HEK293 (cell line): ENCODE results near the gene SCLT1.

Source experiments
- CTCF ChIA-PET: fragments of 350-600 bp; formaldehyde crosslinking; extraction: SDS; loops from one replicate; lab custom pipeline; 2021; ENCODE audit warnings: antibody characterized with exemption; lab: Yijun Ruan, JAX
- POLR2A ChIA-PET: fragments of 300-600 bp; formaldehyde crosslinking; extraction: SDS; loops from one replicate; lab custom pipeline; 2020; ENCODE audit warnings: antibody characterized with exemption, inconsistent platforms; lab: Yijun Ruan, JAX
- H3K27ac ChIP-seq: fragments of 200-500 bp; sonication (Bioruptor generic); 2 replicates; pipeline ENCODE4 v1.5.1; 2014; ENCODE audit warnings: low read depth, low read length, control low read depth, inconsistent platforms; ENCODE audit errors: extremely low read depth
- H3K36me3 ChIP-seq, 2 experiments: fragments of 200-500 bp in 1 of 2; sonication (Bioruptor generic) in 1 of 2; 1 replicate in 1 of 2; 2 replicates in 1 of 2; pipeline ENCODE4 v1.5.1; 2014 to 2017; ENCODE audit warnings: inconsistent platforms in 2 of 2, low read length in 2 of 2; ENCODE audit not compliant: control insufficient read depth in 2 of 2, insufficient read depth in 1 of 2
- H3K4me1 ChIP-seq: fragments of 200-500 bp; sonication (Bioruptor generic); 2 replicates; pipeline ENCODE4 v1.5.1; 2014; ENCODE audit warnings: mild to moderate bottlenecking, low read length, inconsistent platforms; ENCODE audit not compliant: control insufficient read depth, insufficient read depth
- H3K4me3 ChIP-seq: 2 replicates; pipeline ENCODE4 v1.5.1; 2011; ENCODE audit warnings: low read depth, mild to moderate bottlenecking, control low read depth, low read length, moderate library complexity
- H3K9me3 ChIP-seq: fragments of 200-500 bp; sonication (Bioruptor generic); 2 replicates; pipeline ENCODE4 v1.5.1; 2014; ENCODE audit warnings: low read depth, low read length, inconsistent platforms; ENCODE audit not compliant: control insufficient read depth, insufficient read depth
- KLF16 ChIP-seq: fragments of 450-650 bp; formaldehyde crosslinking; IDR thresholded peaks from 2 replicates; pipeline ENCODE4 v1.5.1; 2017; ENCODE audit warnings: missing biosample characterization, missing genetic modification characterization
- SP2 ChIP-seq: fragments of 450-650 bp; formaldehyde crosslinking; IDR thresholded peaks from 2 replicates; pipeline ENCODE4 v1.5.1; 2016; ENCODE audit warnings: missing biosample characterization, missing genetic modification characterization
- ZBTB17 ChIP-seq: fragments of 450-650 bp; formaldehyde crosslinking; IDR thresholded peaks from 2 replicates; pipeline ENCODE4 v1.5.1; 2016; ENCODE audit warnings: missing biosample characterization, missing genetic modification characterization
- ZNF184 ChIP-seq: fragments of 450-650 bp; IDR thresholded peaks from 2 replicates; pipeline ENCODE4 v1.5.1; 2018; ENCODE audit warnings: missing biosample characterization, mild to moderate bottlenecking, missing genetic modification characterization
- ZNF202 ChIP-seq: fragments of 450-650 bp; formaldehyde crosslinking; IDR thresholded peaks from 2 replicates; pipeline ENCODE4 v1.5.1; 2016; ENCODE audit warnings: missing biosample characterization, missing genetic modification characterization, borderline replicate concordance
- ZNF24 ChIP-seq: fragments of 450-650 bp; formaldehyde crosslinking; IDR thresholded peaks from 2 replicates; pipeline ENCODE4 v1.5.1; 2016; ENCODE audit warnings: missing biosample characterization, missing genetic modification characterization
- ZNF274 ChIP-seq, 2 experiments: fragments of 200-500 bp in 1 of 2; fragments of 450-650 bp in 1 of 2; sonication (Bioruptor generic) in 1 of 2; formaldehyde crosslinking in 1 of 2; IDR thresholded peaks; 2 replicates each; pipeline versions ENCODE4 v1.5.1 to v1.6.1; 2014 to 2016; ENCODE audit warnings: borderline replicate concordance in 1 of 2, inconsistent platforms in 1 of 2, low read length in 1 of 2, missing biosample characterization in 1 of 2, missing genetic modification characterization in 1 of 2
- ZNF37A ChIP-seq: fragments of 450-650 bp; IDR thresholded peaks from 2 replicates; pipeline ENCODE4 v1.5.1; 2018; ENCODE audit warnings: missing biosample characterization, missing genetic modification characterization
- ZNF529 ChIP-seq: fragments of 450-650 bp; formaldehyde crosslinking; IDR thresholded peaks from 2 replicates; pipeline ENCODE4 v1.5.1; 2017; ENCODE audit warnings: missing genetic modification characterization, missing biosample characterization; ENCODE audit not compliant: insufficient replicate concordance
- ZNF610 ChIP-seq: fragments of 450-650 bp; formaldehyde crosslinking; IDR thresholded peaks from 2 replicates; pipeline ENCODE4 v1.5.1; 2016; ENCODE audit warnings: missing biosample characterization, missing genetic modification characterization, borderline replicate concordance
- ZNF626 ChIP-seq: fragments of 450-650 bp; sonication (Bioruptor Pico); formaldehyde crosslinking; IDR thresholded peaks from 2 replicates; pipeline ENCODE4 v1.5.1; 2018; ENCODE audit warnings: missing biosample characterization, missing genetic modification characterization, inconsistent platforms
- ZNF664 ChIP-seq: fragments of 450-650 bp; formaldehyde crosslinking; IDR thresholded peaks from 2 replicates; pipeline ENCODE4 v1.5.1; 2016; ENCODE audit warnings: missing biosample characterization, missing genetic modification characterization
- ZNF707 ChIP-seq: fragments of 450-650 bp; formaldehyde crosslinking; IDR thresholded peaks from 2 replicates; pipeline ENCODE4 v1.5.1; 2016; ENCODE audit warnings: missing biosample characterization, missing genetic modification characterization
- TF ChIP-seq, protein P1 (sequence below): fragments of 450-650 bp; formaldehyde crosslinking; IDR thresholded peaks from 2 replicates; pipeline ENCODE4 v1.5.1; 2016; ENCODE audit warnings: missing biosample characterization, missing genetic modification characterization
- TF ChIP-seq, protein P2 (sequence below): fragments of 450-650 bp; formaldehyde crosslinking; IDR thresholded peaks from 2 replicates; pipeline ENCODE4 v1.5.1; 2016; ENCODE audit warnings: missing biosample characterization, missing genetic modification characterization, borderline replicate concordance
- TF ChIP-seq, protein P3 (sequence below): fragments of 450-650 bp; formaldehyde crosslinking; IDR thresholded peaks from 2 replicates; pipeline ENCODE4 v1.5.1; 2017; ENCODE audit warnings: missing biosample characterization, missing genetic modification characterization
- TF ChIP-seq, protein P4 (sequence below): fragments of 450-650 bp; formaldehyde crosslinking; IDR thresholded peaks from 2 replicates; pipeline ENCODE4 v1.5.1; 2016; ENCODE audit warnings: missing biosample characterization, missing genetic modification characterization, borderline replicate concordance

Gene SCLT1

DNA sequence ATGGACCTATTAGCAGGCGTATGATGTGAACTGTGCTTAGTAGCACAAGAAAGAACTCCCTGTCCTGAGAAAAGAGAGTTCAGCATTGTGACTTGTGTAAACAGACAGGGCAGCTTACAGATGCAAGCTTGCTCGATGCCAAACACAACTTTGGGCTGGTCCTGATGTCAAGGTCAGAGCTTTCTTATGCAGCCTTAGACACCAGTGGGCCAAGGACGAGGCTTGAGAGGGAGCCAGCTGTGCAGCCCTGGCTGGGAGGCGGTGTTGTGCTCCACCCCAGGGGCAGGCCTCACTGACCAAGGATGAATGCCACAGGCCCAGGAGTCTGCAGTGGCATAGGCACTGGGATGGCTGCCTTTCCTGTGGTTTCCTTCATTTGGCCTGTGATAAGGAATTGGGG, 248.4 kb downstream of the SCLT1 start:
- Histone ChIP-seq H3K4me3 (no peak overlapping the region), H3K4me1 (no peaks in the 10 kb centered on the region), H3K27ac (no peak overlapping the region), H3K9me3 (no peaks in the 10 kb centered on the region), H3K36me3 (peaks cover 0 to 73% of the 10 kb centered on the region in 2 experiments; a peak in 2 of 3 replicates)
- ChIA-PET POLR2A (no interaction called here), CTCF (no interaction called here)
- TF ChIP-seq, protein P1, sequence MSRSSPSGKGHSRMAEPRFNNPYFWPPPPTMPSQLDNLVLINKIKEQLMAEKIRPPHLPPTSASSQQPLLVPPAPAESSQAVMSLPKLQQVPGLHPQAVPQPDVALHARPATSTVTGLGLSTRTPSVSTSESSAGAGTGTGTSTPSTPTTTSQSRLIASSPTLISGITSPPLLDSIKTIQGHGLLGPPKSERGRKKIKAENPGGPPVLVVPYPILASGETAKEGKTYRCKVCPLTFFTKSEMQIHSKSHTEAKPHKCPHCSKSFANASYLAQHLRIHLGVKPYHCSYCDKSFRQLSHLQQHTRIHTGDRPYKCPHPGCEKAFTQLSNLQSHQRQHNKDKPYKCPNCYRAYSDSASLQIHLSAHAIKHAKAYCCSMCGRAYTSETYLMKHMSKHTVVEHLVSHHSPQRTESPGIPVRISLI (tag by site-specific recombination) = no peak
- no peak for TF ChIP-seq ZNF184
- no peak for TF ChIP-seq ZBTB17 (tag by site-specific recombination)
- no peak for TF ChIP-seq ZNF202 (tag by site-specific recombination)

DNA sequence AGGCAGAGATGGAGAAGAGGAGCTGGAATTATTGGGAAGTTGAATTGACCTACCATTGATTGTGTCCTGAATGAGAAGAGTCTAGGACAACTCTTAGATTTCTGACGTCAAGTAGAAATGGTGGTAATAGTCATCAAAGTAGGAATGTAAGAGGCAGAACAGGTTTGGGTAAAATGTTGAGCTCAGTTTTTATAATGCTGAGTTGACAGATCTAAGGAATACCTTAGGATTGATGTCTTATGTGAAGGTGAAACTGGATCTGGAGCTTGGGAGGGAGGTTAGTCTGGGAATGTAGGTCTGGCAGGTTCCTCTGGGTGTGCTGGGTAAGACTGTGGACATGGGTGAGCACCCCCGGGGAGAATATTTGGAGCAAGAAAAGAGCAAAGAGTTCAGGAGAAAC, 251.9 kb downstream of the SCLT1 start:
- no peaks in the 10 kb centered on the region for H3K4me1 ChIP-seq
- CTCF ChIA-PET = no interaction called here
- H3K27ac ChIP-seq = no peak overlapping the region
- peaks cover 0 to 41% of the 10 kb centered on the region in 2 experiments; a peak in 1 of 3 replicates for H3K36me3 ChIP-seq
- POLR2A ChIA-PET = no interaction called here
- TF ChIP-seq, protein P2, sequence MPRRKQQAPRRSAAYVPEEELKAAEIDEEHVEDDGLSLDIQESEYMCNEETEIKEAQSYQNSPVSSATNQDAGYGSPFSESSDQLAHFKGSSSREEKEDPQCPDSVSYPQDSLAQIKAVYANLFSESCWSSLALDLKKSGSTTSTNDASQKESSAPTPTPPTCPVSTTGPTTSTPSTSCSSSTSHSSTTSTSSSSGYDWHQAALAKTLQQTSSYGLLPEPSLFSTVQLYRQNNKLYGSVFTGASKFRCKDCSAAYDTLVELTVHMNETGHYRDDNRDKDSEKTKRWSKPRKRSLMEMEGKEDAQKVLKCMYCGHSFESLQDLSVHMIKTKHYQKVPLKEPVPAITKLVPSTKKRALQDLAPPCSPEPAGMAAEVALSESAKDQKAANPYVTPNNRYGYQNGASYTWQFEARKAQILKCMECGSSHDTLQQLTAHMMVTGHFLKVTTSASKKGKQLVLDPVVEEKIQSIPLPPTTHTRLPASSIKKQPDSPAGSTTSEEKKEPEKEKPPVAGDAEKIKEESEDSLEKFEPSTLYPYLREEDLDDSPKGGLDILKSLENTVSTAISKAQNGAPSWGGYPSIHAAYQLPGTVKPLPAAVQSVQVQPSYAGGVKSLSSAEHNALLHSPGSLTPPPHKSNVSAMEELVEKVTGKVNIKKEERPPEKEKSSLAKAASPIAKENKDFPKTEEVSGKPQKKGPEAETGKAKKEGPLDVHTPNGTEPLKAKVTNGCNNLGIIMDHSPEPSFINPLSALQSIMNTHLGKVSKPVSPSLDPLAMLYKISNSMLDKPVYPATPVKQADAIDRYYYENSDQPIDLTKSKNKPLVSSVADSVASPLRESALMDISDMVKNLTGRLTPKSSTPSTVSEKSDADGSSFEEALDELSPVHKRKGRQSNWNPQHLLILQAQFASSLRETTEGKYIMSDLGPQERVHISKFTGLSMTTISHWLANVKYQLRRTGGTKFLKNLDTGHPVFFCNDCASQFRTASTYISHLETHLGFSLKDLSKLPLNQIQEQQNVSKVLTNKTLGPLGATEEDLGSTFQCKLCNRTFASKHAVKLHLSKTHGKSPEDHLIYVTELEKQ (tag by site-specific recombination) = no peak
- TF ChIP-seq, protein P3, sequence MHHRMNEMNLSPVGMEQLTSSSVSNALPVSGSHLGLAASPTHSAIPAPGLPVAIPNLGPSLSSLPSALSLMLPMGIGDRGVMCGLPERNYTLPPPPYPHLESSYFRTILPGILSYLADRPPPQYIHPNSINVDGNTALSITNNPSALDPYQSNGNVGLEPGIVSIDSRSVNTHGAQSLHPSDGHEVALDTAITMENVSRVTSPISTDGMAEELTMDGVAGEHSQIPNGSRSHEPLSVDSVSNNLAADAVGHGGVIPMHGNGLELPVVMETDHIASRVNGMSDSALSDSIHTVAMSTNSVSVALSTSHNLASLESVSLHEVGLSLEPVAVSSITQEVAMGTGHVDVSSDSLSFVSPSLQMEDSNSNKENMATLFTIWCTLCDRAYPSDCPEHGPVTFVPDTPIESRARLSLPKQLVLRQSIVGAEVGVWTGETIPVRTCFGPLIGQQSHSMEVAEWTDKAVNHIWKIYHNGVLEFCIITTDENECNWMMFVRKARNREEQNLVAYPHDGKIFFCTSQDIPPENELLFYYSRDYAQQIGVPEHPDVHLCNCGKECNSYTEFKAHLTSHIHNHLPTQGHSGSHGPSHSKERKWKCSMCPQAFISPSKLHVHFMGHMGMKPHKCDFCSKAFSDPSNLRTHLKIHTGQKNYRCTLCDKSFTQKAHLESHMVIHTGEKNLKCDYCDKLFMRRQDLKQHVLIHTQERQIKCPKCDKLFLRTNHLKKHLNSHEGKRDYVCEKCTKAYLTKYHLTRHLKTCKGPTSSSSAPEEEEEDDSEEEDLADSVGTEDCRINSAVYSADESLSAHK (tag by site-specific recombination) = no peak
- TF ChIP-seq KLF16 (no peak), ZNF626 (no peak), ZNF664 (tag by site-specific recombination) (no peak), ZNF707 (no peak), ZNF610 (tag by site-specific recombination) (no peak), ZNF274 (IDR thresholded peaks at IDR 0.05; ENCODE audit: low read length) (no peak), ZNF274 (tag by site-specific recombination; IDR thresholded peaks at IDR 0.05; ENCODE audit: borderline replicate concordance) (no peak)
- no peak overlapping the region for H3K4me3 ChIP-seq
- no peaks in the 10 kb centered on the region for H3K9me3 ChIP-seq

DNA sequence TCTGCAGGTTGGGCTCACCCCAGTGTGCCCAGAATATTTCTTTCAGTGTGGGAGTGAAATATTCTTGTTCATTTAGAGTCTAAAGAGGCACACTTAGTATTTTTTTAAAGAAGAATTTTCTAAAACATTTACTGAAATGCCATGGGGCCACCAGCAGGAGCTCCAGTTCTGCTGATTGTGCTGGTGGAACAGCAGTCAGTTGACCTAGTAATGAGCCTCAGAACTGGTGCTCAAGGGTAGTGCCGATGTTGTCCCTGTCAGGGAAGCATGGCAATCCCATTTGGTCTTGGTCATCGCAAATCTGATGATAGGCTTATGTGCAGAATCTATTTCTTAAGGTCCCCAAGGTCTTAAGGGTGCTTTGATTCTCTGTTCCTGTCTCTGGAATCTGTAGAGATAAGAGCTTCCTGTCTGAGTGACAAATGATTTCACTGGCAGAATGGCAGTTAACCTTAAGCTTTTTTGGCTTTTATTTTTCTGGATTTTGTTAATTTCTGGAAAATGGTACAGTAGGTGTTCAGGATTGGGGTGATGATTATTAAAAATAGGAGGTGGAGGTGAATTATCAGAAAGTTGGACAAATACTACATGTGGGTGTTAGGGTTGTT, 252.5 kb downstream of the SCLT1 start:
- Histone ChIP-seq H3K9me3 (no peaks in the 10 kb centered on the region), H3K36me3 (peaks cover 0 to 37% of the 10 kb centered on the region in 2 experiments; a peak in 1 of 3 replicates), H3K27ac (no peak overlapping the region), H3K4me3 (no peak overlapping the region), H3K4me1 (no peaks in the 10 kb centered on the region)
- POLR2A ChIA-PET = no interaction called here
- CTCF ChIA-PET = interaction anchor here (0.6 kb wide), 1 partner anchor 387 kb away, joined by 3 read pairs; no protein-coding TSS in a partner anchor
- TF ChIP-seq ZNF37A (tag by site-specific recombination) (no peak), KLF16 (no peak), ZNF24 (no peak), SP2 (tag by site-specific recombination) (no peak), ZNF529 (no peak)
- TF ChIP-seq, protein P4, sequence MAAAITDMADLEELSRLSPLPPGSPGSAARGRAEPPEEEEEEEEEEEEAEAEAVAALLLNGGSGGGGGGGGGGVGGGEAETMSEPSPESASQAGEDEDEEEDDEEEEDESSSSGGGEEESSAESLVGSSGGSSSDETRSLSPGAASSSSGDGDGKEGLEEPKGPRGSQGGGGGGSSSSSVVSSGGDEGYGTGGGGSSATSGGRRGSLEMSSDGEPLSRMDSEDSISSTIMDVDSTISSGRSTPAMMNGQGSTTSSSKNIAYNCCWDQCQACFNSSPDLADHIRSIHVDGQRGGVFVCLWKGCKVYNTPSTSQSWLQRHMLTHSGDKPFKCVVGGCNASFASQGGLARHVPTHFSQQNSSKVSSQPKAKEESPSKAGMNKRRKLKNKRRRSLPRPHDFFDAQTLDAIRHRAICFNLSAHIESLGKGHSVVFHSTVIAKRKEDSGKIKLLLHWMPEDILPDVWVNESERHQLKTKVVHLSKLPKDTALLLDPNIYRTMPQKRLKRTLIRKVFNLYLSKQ = no peak
